ENCODE results near the gene FXYD5.

DNA sequence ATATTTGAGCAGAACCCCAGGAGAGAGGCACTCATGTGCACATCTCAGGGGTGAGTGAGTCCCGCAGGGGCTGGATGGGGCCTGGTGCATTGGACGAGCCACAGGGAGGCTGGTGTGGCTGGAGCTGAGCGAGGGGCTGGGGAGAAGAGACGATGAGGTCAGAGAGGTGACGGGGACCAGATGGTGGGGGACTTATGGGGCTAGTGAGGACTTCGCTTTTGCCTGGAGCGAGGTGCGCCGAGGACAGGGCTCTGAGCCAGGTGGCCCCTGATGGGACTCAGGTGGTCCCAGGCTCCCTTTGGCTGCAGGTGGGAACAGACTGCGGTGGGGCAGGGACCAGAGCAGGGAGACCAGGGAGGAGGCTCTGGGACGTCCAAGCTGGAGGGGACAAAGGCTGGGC, 45.8 kb upstream of the FXYD5 start:
- TF ChIP-seq, protein P1, sequence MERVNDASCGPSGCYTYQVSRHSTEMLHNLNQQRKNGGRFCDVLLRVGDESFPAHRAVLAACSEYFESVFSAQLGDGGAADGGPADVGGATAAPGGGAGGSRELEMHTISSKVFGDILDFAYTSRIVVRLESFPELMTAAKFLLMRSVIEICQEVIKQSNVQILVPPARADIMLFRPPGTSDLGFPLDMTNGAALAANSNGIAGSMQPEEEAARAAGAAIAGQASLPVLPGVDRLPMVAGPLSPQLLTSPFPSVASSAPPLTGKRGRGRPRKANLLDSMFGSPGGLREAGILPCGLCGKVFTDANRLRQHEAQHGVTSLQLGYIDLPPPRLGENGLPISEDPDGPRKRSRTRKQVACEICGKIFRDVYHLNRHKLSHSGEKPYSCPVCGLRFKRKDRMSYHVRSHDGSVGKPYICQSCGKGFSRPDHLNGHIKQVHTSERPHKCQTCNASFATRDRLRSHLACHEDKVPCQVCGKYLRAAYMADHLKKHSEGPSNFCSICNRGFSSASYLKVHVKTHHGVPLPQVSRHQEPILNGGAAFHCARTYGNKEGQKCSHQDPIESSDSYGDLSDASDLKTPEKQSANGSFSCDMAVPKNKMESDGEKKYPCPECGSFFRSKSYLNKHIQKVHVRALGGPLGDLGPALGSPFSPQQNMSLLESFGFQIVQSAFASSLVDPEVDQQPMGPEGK (CRISPR knock-in tag; IDR thresholded peaks at IDR 0.05; ENCODE audit: borderline replicate concordance), result no peak
- no peak for TF ChIP-seq ARNTL (CRISPR knock-in tag; IDR thresholded peaks at IDR 0.05; ENCODE audit: borderline replicate concordance, low read depth)
- TF ChIP-seq, protein P2, sequence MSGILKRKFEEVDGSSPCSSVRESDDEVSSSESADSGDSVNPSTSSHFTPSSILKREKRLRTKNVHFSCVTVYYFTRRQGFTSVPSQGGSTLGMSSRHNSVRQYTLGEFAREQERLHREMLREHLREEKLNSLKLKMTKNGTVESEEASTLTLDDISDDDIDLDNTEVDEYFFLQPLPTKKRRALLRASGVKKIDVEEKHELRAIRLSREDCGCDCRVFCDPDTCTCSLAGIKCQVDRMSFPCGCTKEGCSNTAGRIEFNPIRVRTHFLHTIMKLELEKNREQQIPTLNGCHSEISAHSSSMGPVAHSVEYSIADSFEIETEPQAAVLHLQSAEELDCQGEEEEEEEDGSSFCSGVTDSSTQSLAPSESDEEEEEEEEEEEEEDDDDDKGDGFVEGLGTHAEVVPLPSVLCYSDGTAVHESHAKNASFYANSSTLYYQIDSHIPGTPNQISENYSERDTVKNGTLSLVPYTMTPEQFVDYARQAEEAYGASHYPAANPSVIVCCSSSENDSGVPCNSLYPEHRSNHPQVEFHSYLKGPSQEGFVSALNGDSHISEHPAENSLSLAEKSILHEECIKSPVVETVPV (CRISPR knock-in tag; IDR thresholded peaks at IDR 0.05), result no peak
- no peak for TF ChIP-seq BACH2 (CRISPR knock-in tag; IDR thresholded peaks at IDR 0.05; ENCODE audit: borderline replicate concordance)
- no peak for TF ChIP-seq TOX (CRISPR knock-in tag; IDR thresholded peaks at IDR 0.05; ENCODE audit: borderline replicate concordance)
- TF ChIP-seq ISL1 (CRISPR knock-in tag; IDR thresholded peaks at IDR 0.05), result no peak
- TF ChIP-seq RARB (CRISPR knock-in tag; IDR thresholded peaks at IDR 0.05), result no peak
- TF ChIP-seq, protein P3, sequence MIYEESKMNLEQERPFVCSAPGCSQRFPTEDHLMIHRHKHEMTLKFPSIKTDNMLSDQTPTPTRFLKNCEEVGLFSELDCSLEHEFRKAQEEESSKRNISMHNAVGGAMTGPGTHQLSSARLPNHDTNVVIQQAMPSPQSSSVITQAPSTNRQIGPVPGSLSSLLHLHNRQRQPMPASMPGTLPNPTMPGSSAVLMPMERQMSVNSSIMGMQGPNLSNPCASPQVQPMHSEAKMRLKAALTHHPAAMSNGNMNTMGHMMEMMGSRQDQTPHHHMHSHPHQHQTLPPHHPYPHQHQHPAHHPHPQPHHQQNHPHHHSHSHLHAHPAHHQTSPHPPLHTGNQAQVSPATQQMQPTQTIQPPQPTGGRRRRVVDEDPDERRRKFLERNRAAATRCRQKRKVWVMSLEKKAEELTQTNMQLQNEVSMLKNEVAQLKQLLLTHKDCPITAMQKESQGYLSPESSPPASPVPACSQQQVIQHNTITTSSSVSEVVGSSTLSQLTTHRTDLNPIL (CRISPR knock-in tag; IDR thresholded peaks at IDR 0.05; ENCODE audit: low read depth), result no peak
- TF ChIP-seq ESRRG (CRISPR knock-in tag; IDR thresholded peaks at IDR 0.05), result no peak
- TF ChIP-seq, protein P4, sequence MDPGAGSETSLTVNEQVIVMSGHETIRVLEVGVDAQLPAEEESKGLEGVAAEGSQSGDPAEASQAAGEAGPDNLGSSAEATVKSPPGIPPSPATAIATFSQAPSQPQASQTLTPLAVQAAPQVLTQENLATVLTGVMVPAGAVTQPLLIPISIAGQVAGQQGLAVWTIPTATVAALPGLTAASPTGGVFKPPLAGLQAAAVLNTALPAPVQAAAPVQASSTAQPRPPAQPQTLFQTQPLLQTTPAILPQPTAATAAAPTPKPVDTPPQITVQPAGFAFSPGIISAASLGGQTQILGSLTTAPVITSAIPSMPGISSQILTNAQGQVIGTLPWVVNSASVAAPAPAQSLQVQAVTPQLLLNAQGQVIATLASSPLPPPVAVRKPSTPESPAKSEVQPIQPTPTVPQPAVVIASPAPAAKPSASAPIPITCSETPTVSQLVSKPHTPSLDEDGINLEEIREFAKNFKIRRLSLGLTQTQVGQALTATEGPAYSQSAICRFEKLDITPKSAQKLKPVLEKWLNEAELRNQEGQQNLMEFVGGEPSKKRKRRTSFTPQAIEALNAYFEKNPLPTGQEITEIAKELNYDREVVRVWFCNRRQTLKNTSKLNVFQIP (CRISPR knock-in tag; IDR thresholded peaks at IDR 0.05; ENCODE audit: borderline replicate concordance, low read depth), result no peak
- no peak for TF ChIP-seq PPARA (CRISPR knock-in tag; IDR thresholded peaks at IDR 0.05; ENCODE audit: borderline replicate concordance)

Measured in SK-N-SH treated with all-trans-retinoic acid at 6 μM for 48 hours (cell line).